Measurements from ENCODE around the gene CPZ.

Gene CPZ

DNA sequence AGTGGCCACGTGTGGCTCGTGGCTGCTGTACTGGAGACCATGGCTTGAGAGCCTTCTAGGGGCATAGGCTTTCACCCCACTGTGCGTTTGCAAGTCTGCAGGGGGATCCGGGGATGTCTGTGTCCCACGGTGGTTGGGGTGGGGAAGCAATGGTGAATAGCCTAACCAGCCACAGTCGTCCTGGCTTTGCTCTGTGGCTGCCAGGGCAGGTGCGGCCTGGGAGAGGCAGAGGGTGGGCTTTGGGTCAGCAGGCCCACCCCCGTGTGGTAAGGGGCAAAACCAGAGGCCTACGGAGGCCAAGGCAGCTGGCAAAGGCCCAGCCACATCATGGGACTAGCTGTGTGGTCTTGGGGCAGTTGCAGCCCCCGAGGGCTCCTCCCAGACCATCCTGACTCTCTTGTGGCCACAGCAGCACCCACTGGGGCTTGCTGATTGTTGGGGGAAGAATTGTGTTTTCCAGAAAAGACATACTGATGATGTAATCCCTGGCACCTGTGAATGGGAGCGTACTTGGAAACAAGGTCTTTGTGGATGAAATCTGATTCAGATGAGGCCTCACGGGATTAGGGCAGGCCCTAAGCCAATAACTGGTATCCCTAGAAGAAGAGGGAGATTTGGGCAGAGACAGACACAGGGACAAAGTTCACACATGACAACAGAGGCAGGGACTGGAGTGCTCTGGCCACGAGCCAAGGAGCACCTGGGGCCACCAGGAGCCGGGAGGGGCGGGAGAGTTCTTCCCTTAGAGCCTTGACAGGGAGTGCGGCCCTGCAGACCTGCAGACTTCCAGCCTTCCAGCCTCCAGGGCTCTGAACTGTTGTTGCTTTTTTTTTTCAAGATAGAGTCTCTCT is 2.9 kb downstream of the CPZ start:
- DNase-seq (ENCODE audit: low spot score) = no peak

DNA sequence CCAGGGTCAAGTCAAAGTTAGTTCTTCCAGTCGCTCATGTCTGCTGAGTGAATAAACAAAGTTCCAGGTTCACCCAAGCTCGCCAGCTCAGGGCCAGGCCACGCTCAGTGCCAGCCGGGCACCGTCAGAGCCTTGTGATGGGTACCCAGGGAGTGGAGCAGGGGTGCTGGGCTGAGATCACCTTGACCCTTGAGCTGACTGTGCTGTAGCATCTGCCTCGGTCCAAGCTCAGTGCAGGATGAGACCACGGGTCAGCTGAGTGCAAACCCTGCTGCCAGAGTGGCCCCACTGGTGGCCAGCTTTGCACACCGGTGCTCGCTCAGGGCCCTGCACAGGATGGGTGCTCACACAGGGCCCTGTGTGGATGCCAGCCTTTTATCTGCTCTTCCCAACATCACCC is 4.3 kb downstream of the CPZ start:
- no peak for DNase-seq (ENCODE audit: low spot score)

DNA sequence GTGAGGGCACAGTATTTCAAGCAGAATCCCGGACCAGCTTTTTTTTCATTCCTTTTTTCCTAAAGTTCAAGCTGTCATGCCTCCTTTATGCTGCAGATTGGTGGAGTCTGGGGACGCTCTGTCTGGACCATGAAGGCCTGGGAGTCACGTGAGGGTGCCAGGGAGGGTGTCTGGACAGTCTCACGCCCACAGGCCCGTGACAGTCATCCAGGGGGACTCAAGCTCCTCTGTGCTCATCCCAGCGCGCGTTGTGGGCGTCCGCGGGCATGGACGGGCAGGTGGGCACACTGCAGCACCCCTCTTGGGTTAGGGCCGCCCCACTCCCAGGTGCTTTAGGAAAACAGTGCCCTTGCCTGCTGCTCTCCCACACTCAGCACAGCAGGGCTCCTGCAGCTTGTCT is 4.8 kb downstream of the CPZ start:
- no peak for DNase-seq (ENCODE audit: low spot score)

DNA sequence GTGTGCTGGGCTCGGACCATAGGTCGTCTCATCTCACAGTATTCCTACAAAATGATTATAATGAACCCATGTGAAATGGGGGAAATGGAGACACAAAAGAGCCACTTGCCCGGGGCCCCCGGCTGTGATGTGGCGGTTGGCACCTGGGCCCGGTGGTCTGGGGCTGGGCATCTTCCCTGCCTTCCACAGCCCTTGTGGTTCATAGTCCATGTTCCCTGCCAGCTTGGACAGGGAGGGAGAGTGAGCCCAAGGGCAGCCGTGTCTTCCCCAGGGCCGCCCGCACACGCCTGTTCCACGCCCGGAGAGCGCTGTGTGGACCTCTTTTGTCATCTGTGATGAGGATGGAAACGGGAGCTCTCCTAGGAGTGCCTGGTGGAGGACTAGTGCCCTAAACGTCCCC is 5.2 kb downstream of the CPZ start:
- no peak for DNase-seq (ENCODE audit: low spot score)

DNA sequence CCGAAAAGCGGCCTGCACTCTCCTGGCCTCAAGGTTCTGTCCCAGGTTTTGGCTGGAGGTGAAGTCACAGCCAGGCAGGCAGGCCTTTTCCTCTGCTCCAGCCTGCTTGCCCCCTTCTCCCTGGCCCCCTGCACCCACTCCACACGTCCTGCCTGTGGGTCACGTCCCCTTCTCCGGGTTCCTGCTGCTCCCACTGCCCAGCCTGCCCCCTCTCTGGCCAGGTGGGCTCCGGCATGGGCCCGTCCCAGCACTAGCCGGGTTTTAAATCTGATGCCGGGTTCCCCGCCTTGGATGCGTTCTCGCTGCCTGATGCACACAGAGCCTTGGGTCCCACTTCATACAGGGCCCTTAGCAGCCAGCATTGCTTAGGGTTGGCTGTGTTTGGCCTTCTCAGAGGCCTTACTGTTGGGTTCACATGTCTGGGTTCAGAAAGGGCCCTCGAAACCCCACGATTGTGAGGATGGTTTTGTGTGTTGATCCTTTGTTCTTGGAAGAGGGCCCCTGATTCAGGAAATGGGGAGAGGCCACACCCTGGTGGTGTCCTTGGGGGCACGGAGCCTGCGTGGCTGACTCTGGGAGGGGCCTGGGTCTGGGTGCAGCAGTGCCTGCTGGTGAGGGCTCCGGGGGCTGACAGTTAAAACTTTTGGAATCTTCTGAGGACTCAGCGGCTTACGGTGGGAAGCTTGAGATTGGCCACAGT is 6.0 kb downstream of the CPZ start:
- no peak for DNase-seq (ENCODE audit: low spot score)

DNA sequence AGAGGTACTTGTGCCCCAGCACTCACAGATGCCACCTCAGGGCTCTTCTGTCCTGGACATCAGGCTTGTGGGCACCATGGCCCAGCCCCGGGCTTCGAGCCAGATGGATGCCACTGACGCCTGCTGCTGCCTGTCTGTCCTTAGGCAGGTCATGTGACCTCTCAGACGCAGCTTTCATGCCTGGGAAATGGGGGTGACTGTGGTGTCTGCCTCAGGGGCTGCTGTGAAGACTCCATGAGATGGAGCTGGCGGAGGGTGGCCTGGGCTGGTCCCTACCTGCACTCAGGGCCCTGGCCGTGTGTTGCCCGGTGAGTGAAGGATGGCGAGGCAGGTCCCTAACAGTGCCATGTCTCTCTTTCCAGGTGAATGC is 6.5 kb downstream of the CPZ start:
- DNase-seq (ENCODE audit: low spot score) = no peak

DNA sequence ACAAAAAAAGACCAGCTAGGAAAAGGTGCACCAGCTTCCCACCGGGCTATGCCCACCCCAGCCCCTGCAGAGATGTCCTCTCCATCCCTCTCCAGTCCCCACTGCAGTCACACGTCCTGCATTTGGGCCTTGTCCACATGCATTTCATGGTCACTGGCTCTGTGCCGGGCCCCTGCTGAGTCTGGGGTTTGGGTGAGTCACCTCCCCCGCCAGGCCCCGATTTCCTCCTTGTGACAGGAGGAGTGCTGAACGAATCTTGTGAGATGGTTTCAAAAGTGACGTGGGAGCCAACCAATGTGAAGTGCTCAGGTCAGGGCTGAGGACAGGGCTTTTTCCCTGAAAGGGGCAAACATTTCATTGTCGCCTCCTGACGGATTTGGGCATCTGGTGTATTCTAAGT is 7.1 kb downstream of the CPZ start:
- DNase-seq (ENCODE audit: low spot score) = no peak

DNA sequence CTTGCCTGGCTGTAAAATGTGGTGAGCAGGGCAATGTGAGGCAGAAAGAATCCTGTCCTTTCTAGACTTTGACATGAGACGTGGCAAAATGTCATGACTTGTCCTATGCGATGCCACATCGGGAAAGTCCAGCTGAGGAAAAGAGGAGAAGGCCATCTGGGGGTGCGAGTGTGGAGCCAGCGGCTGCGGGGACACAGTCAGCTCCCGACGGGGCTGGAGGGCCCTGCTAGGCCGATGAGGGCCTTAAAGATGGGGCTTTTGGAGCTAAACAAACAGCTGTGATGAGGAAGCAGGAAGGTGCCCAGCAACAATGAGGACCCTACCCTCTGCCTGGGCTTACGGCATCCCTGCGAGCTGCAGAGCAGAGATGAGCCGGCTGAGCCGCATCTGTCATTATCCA is 7.7 kb downstream of the CPZ start:
- DNase-seq (ENCODE audit: low spot score) = no peak

DNA sequence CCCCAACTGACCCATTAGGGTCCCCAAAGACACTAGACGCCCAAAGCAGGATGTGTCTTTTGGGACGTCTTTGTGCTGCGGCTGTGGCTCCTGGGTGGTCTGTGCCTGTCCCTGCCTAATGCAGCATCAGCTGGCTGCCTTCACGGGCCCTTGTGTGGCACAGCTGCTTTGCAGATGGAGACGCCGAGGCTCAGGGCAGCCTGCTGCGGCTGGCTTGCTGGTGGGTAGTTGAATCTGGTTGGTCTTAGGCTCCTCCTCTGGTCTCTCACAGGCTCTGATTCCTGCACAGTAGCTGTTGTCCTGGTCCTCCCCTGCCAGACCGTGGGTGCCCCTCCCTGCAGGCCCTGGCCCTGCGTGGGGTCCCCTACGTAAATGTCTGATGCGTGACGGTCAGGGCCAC is 8.1 kb downstream of the CPZ start:
- DNase-seq (ENCODE audit: low spot score) = no peak

DNA sequence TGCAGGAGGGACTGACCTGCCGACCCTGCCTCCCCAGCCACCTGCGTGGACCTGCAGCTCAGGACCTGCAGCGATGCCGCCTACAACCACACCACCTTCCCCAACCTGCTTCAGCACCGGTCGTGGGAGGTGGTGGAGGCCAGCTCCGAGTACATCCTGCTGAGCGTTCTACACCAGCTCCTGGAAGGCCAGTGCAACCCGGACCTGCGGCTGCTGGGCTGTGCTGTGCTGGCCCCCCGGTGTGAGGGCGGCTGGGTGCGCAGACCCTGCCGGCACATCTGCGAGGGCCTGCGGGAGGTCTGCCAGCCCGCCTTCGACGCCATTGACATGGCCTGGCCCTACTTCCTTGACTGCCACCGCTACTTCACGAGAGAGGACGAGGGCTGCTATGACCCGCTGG is 8.5 kb downstream of the CPZ start:
- DNase-seq (ENCODE audit: low spot score) = no peak

DNA sequence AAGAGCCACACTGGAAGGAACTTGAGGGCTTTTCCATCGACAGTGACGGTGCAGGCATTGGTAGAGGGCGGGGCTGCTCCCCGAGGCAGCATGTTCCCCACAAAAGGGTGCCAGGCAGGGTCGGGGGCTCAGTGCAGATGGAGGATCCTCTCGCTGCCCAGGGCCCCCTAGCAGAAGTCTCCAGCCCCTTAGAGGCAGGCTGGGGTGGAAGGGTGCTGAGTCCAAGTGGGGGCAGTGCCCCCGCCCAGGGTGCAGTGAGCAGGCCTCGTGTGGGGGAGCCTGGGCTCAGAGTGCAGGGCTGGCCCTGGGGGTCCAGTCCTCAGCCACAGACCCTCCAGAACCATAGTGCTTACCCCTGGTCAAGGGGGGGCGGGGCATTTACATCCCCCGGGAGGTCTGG is 9.0 kb downstream of the CPZ start:
- DNase-seq (ENCODE audit: low spot score) = no peak

DNA sequence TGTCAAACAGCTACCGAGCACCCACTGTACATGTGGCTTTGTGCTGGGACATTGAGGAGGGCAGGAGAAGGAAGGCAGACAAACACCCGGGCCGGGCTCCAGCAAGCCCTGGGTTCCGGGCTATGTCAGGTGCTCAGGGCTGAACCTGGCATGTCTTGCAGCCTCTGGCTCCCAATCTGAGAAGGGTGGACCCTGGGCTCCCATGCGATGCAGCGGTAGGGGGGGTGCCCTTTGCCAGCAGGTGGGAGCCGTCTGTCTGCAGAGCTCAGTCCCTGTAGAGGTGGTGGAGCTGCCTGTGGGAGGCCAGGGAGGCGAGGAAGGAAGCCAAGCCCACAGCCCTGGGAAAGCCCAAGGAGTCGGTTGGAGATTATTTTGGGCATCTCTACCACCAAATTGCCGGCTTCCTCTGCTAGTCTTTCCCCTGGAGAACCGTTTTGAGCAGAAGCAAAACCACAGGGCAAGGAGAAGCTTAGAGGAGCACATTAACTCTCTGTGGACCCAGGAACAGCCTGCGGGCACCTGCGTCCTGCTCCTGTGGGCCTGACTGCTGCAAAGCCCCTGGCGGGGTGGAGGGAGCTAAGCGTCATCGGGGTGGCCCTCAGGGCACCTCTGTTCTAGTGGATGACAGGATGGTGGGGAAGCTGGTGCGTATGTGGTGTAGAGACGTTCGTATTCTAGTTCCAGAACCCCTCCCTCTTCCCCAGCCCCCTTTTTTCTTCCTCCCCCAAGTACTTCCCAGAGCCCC is 10.3 kb downstream of the CPZ start:
- DNase-seq (ENCODE audit: low spot score) = no peak

DNA sequence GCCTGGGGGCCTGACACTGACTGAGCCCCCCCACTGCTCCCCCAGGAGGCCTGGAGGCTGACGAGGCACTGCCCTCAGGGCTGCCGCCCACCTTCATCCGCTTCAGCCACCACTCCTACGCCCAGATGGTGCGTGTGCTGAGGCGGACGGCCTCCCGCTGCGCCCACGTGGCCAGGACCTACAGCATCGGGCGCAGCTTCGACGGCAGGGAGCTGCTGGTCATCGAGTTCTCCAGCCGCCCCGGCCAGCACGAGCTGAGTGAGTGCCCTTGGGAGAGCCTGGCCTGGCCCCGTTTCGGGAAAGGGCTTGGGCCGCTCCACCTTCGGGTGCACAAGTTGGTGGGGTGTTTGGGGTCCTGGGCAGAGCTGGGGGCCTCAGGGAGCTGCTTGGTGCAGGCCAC is 11.4 kb downstream of the CPZ start:
- no peak for DNase-seq (ENCODE audit: low spot score)

DNA sequence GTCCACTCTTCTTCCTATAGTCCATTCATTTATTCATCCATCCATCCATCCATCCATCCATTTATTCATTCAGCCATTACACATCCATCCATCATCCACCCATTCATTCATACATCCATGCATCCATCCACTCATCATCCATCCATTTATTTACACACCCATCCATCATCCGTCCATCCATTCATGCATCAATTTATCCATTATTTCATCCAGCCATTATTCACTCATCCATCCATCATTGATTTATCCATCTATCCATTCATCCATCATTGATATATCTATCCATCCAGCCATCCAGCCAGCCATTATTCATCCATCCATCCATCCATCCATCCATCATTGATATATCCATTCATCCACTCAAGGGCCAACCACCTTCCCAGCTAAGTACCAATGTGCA is 12.7 kb downstream of the CPZ start:
- no peak for DNase-seq (ENCODE audit: low spot score)

DNA sequence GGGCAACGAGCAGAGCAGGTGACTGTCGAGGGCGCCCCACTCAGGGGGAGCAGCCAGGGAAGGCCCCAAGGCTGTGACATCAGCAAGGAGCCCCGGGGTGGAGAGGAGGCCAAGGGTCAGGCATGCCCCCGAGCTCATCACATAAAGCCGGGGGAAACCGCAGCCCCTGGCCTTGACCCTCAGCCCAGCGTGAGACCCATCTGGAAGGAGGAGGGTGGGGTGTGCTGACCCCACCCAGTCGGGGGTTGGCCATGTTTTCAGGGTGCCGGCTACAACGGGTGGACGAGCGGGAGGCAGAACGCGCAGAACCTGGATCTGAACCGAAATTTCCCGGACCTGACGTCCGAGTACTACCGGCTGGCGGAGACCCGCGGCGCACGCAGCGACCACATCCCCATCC is 13.9 kb downstream of the CPZ start:
- no peak for DNase-seq (ENCODE audit: low spot score)

DNA sequence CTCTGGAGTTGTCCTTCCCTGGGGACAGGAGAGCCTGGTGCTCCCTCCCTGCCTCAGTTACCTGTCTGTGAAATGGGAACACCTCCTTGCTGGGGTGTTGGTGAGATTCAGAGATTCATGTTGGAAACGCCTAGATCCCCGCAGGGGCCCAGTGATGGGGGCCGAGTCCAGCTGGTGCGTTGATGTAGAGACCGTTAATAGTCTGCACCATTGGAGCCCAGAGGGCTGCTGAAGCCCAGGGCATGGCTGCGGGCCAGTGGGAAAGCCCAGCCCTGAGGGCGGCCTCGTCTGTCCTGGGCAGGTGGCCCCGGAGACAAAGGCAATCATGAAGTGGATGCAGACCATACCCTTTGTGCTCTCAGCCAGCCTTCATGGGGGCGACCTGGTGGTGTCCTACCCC is 14.4 kb downstream of the CPZ start:
- no peak for DNase-seq (ENCODE audit: low spot score)

DNA sequence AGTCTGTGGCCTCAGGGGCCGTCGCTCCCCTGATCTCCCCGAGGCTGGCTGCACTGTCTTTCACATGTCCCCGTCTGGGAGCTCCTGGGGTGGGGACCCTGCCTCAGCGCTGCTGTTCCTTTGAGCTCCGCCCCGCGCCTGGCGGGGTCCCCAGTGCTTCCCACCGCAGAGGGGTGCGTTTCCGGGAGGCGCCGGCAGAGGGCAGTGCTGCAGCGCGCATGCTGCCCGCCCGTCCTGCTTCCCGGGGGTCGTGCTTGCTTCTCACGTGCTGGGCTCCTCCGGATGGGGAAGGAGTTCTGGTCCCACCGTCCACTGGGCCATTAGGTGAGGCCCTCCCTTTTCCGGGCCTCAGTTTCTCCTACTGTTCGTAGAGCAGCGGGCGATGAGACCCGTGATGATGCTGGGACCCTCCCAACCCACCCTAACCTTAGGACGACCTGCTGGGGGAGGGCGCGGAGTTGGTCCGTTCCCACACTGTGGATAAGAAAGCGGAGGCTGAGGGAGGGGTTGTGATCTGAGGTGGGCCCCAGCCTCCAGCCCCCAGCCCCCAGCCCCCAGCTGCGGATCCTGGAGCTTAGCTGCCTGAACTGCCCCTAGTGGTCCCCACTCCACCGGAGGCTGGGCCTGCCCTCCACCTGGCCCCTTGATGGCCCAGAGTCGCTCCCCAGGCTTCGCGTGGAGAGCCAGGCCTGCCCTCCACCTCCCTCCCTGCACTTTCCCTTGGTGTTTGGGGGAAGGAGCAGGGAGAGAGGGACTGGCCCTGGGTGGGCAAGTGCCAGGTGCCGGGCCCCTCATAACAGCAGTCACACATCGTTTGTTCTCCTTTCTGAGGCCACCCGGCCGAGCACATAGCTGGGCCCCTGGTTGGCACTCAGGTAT is 15.3 kb downstream of the CPZ start:
- peak; percentile 98 for DNase-seq (ENCODE audit: low spot score)

DNA sequence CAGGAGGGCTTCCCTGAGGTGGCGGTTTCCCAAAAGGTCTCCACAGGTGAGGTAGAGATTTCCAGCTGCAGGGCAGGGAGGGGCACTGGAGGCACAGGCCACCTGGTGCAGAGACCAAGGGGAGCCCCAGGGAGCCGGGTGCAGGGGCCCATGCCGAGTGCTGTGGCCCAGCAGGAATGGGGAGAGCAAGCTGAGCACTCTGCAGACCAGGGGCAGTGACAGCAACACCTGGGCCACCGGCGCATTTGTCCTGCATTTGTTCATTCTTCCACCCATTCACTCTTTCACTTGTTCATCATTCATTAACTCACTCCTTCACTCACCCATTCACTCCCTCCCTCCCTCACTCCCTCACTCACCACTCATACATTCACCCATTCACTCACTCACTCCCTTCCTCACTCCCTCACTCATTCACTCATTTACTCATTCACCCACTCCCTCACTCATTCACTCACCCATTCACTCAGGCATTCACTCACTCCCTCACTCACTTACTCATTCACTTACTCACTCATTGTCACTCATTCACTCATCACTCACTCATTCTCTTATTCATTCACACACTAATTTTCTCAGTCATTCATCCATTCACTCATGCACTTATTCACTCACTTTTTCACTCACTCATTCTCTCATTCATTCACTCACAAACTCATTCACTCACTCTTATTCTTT is 16.3 kb downstream of the CPZ start:
- DNase-seq (ENCODE audit: low spot score) = no peak

DNA sequence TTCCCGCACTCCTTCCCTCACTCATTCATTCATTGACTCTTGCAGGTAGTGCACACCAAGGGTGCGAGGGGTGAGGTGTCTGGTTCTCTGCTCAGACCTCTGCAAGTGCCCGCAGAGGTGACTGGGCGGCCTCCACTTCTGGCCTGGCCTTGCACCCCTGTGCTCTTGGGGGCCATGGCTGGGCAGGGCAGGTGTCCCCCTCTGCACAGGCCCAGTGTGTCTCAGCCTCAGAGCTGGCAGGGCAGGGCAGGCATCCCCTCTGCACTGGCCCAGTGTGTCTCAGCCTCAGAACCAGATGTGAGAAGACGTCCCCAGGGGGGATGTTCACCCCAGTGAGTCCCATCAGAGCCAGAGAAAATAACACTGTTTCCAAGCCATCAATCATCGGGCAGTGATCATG is 16.8 kb downstream of the CPZ start:
- no peak for DNase-seq (ENCODE audit: low spot score)

DNA sequence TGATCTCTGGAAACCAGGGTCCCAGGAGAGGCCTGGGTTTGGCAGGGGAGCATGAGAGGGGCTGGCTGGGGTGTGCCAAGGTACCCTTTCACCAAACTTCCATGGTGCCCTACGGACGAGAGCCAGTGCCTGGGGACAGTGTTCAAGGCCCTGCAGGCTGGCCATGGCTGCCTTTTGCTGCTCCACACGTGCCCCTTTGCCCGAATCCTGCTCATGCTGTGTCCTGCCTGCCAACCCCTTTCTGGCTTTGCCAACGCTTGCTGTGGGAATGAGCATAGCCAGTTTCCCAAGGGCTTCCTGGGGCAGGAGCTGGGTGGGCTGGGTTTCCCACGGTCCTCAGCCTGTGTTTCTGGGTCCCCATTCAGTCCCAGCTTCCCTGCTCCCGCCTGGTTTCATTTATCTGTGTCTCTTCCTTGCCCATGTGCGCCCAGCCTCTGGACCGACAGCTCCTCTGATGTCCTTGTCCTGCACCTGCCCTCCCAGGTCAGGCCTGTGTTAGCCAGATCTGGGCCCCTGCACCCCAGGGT is 17.3 kb downstream of the CPZ start:
- no peak for DNase-seq (ENCODE audit: low spot score)

DNA sequence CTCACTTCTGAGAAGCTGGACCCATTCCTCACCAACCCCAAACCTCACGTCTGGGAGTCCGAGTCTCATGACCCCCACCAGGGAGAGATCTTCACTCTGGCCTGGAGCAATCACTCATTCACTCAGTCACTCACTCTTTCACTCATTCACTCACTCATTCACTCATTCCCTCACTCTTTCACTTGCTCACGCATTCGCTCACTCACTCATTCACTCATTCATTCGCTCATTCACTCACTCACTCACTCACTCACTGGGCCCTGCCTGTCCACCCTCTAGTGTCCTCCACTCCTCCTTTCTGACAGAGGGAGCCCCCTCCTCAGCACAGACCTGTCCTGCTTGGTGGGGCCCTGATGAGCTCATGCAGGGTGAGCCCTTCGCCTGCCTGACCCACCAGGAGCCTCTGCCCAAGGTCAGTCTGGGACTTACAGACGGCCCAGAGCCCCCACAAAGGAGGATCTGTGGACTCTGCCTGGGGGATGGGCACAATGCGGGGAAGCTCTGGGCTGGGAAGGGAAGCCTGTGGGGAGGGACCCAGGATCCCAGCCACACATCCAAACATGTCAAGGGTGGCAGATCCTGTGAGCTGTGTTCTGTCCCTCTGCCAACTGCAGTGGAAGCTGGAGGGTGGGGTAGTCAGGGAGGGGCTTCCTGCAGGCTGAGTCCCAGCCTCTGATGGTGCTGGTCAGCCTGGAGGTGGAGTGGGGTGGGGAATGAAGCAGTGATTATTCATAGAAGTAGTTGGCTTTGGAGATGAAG is 18.5 kb downstream of the CPZ start:
- no peak for DNase-seq (ENCODE audit: low spot score)

Data from iPS-NIHi11 (cell line).